Effector memory CD4-positive, alpha-beta T cell (primary cell): ENCODE results near the gene COMMD7.

Experiments
- DNase-seq, 3 donors: peaks; one replicate each; pipeline ENCODE4 v3.0.0-alpha.2; 2020
- H3K27ac ChIP-seq: 2 replicates; pipeline ENCODE4 v1.7.0; 2013; ENCODE audit warnings: mild to moderate bottlenecking, low read length, moderate library complexity; ENCODE audit not compliant: insufficient read depth, poor library complexity, severe bottlenecking
- H3K27me3 ChIP-seq: replicated peaks from 2 replicates; pipeline ENCODE4 v1.7.0; 2013; ENCODE audit warnings: mild to moderate bottlenecking, low read length; ENCODE audit not compliant: insufficient read depth, control insufficient read depth, poor library complexity, severe bottlenecking
- H3K36me3 ChIP-seq: 2 replicates; pipeline ENCODE4 v1.7.0; 2013; ENCODE audit warnings: mild to moderate bottlenecking, low read length, moderate library complexity; ENCODE audit not compliant: control insufficient read depth, insufficient read depth
- H3K4me1 ChIP-seq: 2 replicates; pipeline ENCODE4 v1.7.0; 2013; ENCODE audit warnings: low read length, mild to moderate bottlenecking; ENCODE audit not compliant: control insufficient read depth, insufficient read depth, poor library complexity, severe bottlenecking
- H3K4me3 ChIP-seq: 2 replicates; pipeline ENCODE4 v1.7.0; 2013; ENCODE audit warnings: low read length, low read depth, mild to moderate bottlenecking; ENCODE audit not compliant: insufficient read depth, poor library complexity, severe bottlenecking
- H3K9me3 ChIP-seq: 2 replicates; pipeline ENCODE4 v1.7.0; 2013; ENCODE audit warnings: mild to moderate bottlenecking, low read length, moderate library complexity; ENCODE audit not compliant: control insufficient read depth
- total RNA-seq, 3 donors: gene quantifications; one replicate each; lab custom pipeline; 2026; lab: John Stamatoyannopoulos, UW

Gene COMMD7
- total RNA-seq = 14.5 to 16.8 (median 15.3) reads per million in 3 donors

GRCh38 chr20:32743237-32744112 is at the start of gene COMMD7:
Gene COMMD7, minus strand, starts transcription at chr20:32743467. Its CDS starts 76 bp downstream, at chr20:32743391.
- Histone ChIP-seq H3K27me3 (no peaks in the 10 kb centered on the region), H3K4me1 (peaks cover 19% of the 10 kb centered on the region), H3K27ac (peak within 1 kb of the TSS; percentile 82), H3K4me3 (peak within 1 kb of the TSS; percentile 89), H3K9me3 (no peaks in the 10 kb centered on the region), H3K36me3 (peaks cover 3% of the 10 kb centered on the region)
- peak; percentile 29 to 50 (median 45) for DNase-seq

DNA sequence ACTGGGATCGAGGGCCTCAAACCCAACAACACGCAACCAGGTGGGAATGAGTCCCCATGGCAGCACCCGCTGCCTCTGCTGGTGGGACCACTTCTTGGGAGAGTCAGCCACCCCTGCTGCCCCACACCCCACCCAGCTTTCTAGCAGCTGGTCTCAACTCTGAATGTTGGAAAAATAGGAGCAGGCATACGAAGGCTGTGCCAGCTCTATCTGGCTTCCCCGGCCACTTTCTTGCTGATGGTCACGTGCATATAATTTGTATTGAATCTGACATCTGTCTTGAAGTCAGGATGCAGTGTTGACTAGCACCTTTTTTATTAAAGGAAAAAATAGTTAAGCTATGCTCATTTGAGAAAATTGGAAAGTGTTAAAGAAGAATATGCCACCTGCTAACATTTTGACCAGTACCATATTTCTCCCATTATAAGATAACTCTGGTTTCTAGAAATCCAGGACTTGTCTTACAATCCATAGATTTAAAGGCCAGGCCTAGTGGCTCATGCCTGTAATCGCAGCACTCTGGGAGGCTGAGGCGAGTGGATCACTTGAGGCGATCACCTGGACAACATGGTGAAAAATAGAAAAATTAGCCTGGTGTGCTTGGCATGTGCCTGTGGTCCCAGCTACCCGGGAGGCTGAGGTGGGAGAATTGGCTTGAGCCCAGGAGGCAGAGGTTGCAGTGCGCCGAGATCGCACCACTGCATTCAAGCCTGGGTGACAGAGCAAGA is 49.6 kb upstream of the COMMD7 start:
- no peaks in the 10 kb centered on the region for H3K27me3 ChIP-seq
- no peaks in the 10 kb centered on the region for H3K9me3 ChIP-seq
- DNase-seq = no peak
- H3K4me3 ChIP-seq = no peak overlapping the region
- H3K27ac ChIP-seq = peak overlapping the region; percentile 42
- no peaks in the 10 kb centered on the region for H3K36me3 ChIP-seq
- H3K4me1 ChIP-seq = peaks cover 32% of the 10 kb centered on the region

- Histone ChIP-seq H3K9me3 (no peaks in the 10 kb centered on the region), H3K4me3 (no peak overlapping the region), H3K4me1 (peaks cover 32% of the 10 kb centered on the region), H3K36me3 (no peaks in the 10 kb centered on the region), H3K27me3 (no peaks in the 10 kb centered on the region), H3K27ac (peak overlapping the region; percentile 28)
- DNase-seq = peak in 2 of 3 donors; percentile 16 to 18
These were observed 49.0 kb upstream of the COMMD7 start for GRCh38 chr20:32792316-32792715.

GRCh38 chr20:32790751-32791057 is 47.4 kb upstream of the COMMD7 start:
- Histone ChIP-seq H3K4me3 (no peak overlapping the region), H3K4me1 (peaks cover 22% of the 10 kb centered on the region), H3K27me3 (no peaks in the 10 kb centered on the region), H3K36me3 (no peaks in the 10 kb centered on the region), H3K27ac (no peak overlapping the region), H3K9me3 (no peaks in the 10 kb centered on the region)
- DNase-seq = no peak

- DNase-seq = peak; percentile 40 to 54 (median 43)
- Histone ChIP-seq H3K4me1 (peaks cover 22% of the 10 kb centered on the region), H3K4me3 (no peak overlapping the region), H3K27me3 (no peaks in the 10 kb centered on the region), H3K27ac (no peak overlapping the region), H3K36me3 (no peaks in the 10 kb centered on the region), H3K9me3 (no peaks in the 10 kb centered on the region)
These were observed 46.9 kb upstream of the COMMD7 start for GRCh38 chr20:32789896-32790750.

GRCh38 chr20:32787168-32787567 is 43.9 kb upstream of the COMMD7 start:
- Histone ChIP-seq H3K27me3 (no peaks in the 10 kb centered on the region), H3K4me1 (peaks cover 3% of the 10 kb centered on the region), H3K4me3 (no peak overlapping the region), H3K9me3 (no peaks in the 10 kb centered on the region), H3K36me3 (no peaks in the 10 kb centered on the region), H3K27ac (no peak overlapping the region)
- DNase-seq = no peak

DNA sequence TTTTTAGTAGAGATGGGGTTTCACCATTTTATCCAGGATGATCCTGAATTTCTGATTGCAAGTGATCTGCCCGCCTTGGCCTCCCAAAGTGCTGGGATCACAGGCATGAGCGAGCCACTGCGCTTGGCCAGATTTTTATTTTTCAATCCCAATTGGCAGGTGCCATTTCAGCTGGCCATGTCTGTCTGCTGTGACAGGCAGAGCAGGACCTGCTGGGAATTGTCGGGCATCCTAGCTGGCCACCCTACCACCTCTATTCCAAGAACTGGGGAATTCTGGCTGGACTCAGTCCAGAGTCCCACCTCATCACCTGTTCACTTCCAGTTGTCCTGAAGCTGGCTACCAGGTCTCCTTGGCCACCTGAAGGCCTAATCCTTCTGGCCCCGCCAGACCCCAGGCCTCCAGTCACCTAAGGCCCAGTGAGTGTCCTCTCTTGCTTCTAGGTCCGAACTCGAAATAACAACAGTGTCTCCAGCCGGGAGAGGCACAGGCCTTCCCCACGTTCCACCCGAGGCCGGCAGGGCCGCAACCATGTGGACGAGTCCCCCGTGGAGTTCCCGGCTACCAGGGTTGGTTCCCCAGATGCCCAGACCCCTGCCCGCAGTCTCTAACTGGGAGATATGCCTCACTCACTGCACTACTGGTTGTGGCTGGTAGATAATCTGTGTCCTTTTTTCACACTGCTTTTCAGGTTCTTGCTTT is 42.9 kb upstream of the COMMD7 start:
- Histone ChIP-seq H3K4me3 (no peak overlapping the region), H3K9me3 (no peaks in the 10 kb centered on the region), H3K27me3 (no peaks in the 10 kb centered on the region), H3K36me3 (no peaks in the 10 kb centered on the region), H3K27ac (no peak overlapping the region), H3K4me1 (no peaks in the 10 kb centered on the region)
- DNase-seq = no peak

GRCh38 chr20:32784369-32785080 is 41.3 kb upstream of the COMMD7 start:
- DNase-seq = no peak
- H3K9me3 ChIP-seq = no peaks in the 10 kb centered on the region
- no peaks in the 10 kb centered on the region for H3K36me3 ChIP-seq
- H3K27ac ChIP-seq = no peak overlapping the region
- no peaks in the 10 kb centered on the region for H3K27me3 ChIP-seq
- H3K4me3 ChIP-seq = no peak overlapping the region
- H3K4me1 ChIP-seq = no peaks in the 10 kb centered on the region
